ENCODE measurements around the gene ADARB2. TPM values are rescaled to one million over a fixed set of nuclear protein-coding genes. Genes with fewer than 3 reads are reported as not detected.
"Not testable (repeated sequence)": the region's sequence is repeated elsewhere in the genome, so short reads cannot be mapped to it uniquely, and the experiment has no call there.

ADARB2 gene
- total RNA-seq, 2 experiments from 2014 or later = 0.63 to 0.99 TPM

GRCh38 chr10:1467334-1468076, 269.8 kb downstream of the ADARB2 start:
- no peak for ATAC-seq
- ChIA-PET CTCF (no interaction called here), POLR2A (no interaction called here)
- H3K9me3 Mint-ChIP-seq (ENCODE audit: insufficient read depth) = no peaks in the 10 kb centered on the region
- H3K4me1 Mint-ChIP-seq (ENCODE audit: low read depth) = peaks cover 5% of the 10 kb centered on the region
- H3K27me3 Mint-ChIP-seq (ENCODE audit: low read depth) = no peaks in the 10 kb centered on the region
- no peak overlapping the region for H3K27ac Mint-ChIP-seq
- DNase-seq = no peak
- H3K4me3 Mint-ChIP-seq = no peak overlapping the region
- no peaks in the 10 kb centered on the region for H3K36me3 Mint-ChIP-seq (ENCODE audit: low read depth)

GRCh38 chr10:1465993-1466764, 271.1 kb downstream of the ADARB2 start:
- POLR2A ChIA-PET = no interaction called here
- H3K27ac Mint-ChIP-seq = no peak overlapping the region
- H3K36me3 Mint-ChIP-seq (ENCODE audit: low read depth) = no peaks in the 10 kb centered on the region

GRCh38 chr10:1465418-1465911, 271.9 kb downstream of the ADARB2 start:
- DNase-seq (no peak), ATAC-seq (no peak)
- Mint-ChIP-seq H3K27ac (no peak overlapping the region), H3K4me3 (no peak overlapping the region), H3K9me3 (ENCODE audit: insufficient read depth) (no peaks in the 10 kb centered on the region), H3K4me1 (ENCODE audit: low read depth) (peaks cover 5% of the 10 kb centered on the region), H3K36me3 (ENCODE audit: low read depth) (no peaks in the 10 kb centered on the region), H3K27me3 (ENCODE audit: low read depth) (no peaks in the 10 kb centered on the region)
- ChIA-PET CTCF (no interaction called here), POLR2A (no interaction called here)

More at GRCh38 chr10:1465993-1466764, 271.1 kb downstream of the ADARB2 start:
- Mint-ChIP-seq H3K27me3 (ENCODE audit: low read depth) (no peaks in the 10 kb centered on the region), H3K9me3 (ENCODE audit: insufficient read depth) (no peaks in the 10 kb centered on the region), H3K4me3 (no peak overlapping the region), H3K4me1 (ENCODE audit: low read depth) (peaks cover 5% of the 10 kb centered on the region)
- CTCF ChIA-PET = no interaction called here
- DNase-seq (no peak), ATAC-seq (no peak)

GRCh38 chr10:1464881-1465417, 272.4 kb downstream of the ADARB2 start:
- H3K27me3 Mint-ChIP-seq (ENCODE audit: low read depth) = no peaks in the 10 kb centered on the region
- no peak overlapping the region for H3K4me3 Mint-ChIP-seq
- DNase-seq (no peak), ATAC-seq (no peak)
- H3K9me3 Mint-ChIP-seq (ENCODE audit: insufficient read depth) = no peaks in the 10 kb centered on the region
- H3K4me1 Mint-ChIP-seq (ENCODE audit: low read depth) = peaks cover 5% of the 10 kb centered on the region
- no peak overlapping the region for H3K27ac Mint-ChIP-seq
- no peaks in the 10 kb centered on the region for H3K36me3 Mint-ChIP-seq (ENCODE audit: low read depth)
- ChIA-PET POLR2A (no interaction called here), CTCF (no interaction called here)

- ATAC-seq; CTCF ChIA-PET; H3K27me3 Mint-ChIP-seq (ENCODE audit: low read depth); H3K9me3 Mint-ChIP-seq (ENCODE audit: insufficient read depth); H3K4me3 Mint-ChIP-seq; H3K36me3 Mint-ChIP-seq (ENCODE audit: low read depth); H3K4me1 Mint-ChIP-seq (ENCODE audit: low read depth); H3K27ac Mint-ChIP-seq; POLR2A ChIA-PET; DNase-seq: not testable (repeated sequence)
Observed at GRCh38 chr10:1463971-1464370, 273.4 kb downstream of the ADARB2 start.

- CTCF ChIA-PET = no interaction called here
- no peak for ATAC-seq
- Mint-ChIP-seq H3K9me3 (ENCODE audit: insufficient read depth) (no peaks in the 10 kb centered on the region), H3K27me3 (ENCODE audit: low read depth) (peaks cover 2% of the 10 kb centered on the region), H3K4me3 (no peak overlapping the region), H3K4me1 (ENCODE audit: low read depth) (peaks cover 5% of the 10 kb centered on the region), H3K36me3 (ENCODE audit: low read depth) (no peaks in the 10 kb centered on the region), H3K27ac (peak overlapping the region; percentile 26)
- no peak for DNase-seq
- POLR2A ChIA-PET = no interaction called here
Observed at GRCh38 chr10:1462994-1463633, 274.2 kb downstream of the ADARB2 start.

- H3K27ac Mint-ChIP-seq = no peak overlapping the region
- H3K9me3 Mint-ChIP-seq (ENCODE audit: insufficient read depth) = no peaks in the 10 kb centered on the region
- DNase-seq = no peak
- POLR2A ChIA-PET = no interaction called here
- no peaks in the 10 kb centered on the region for H3K36me3 Mint-ChIP-seq (ENCODE audit: low read depth)
- ATAC-seq = no peak
- H3K4me1 Mint-ChIP-seq (ENCODE audit: low read depth) = peaks cover 5% of the 10 kb centered on the region
- H3K27me3 Mint-ChIP-seq (ENCODE audit: low read depth) = peaks cover 2% of the 10 kb centered on the region
- H3K4me3 Mint-ChIP-seq = no peak overlapping the region
- CTCF ChIA-PET = no interaction called here
Observed at GRCh38 chr10:1462521-1462920, 274.8 kb downstream of the ADARB2 start.

- ATAC-seq (no peak), DNase-seq (no peak)
- Mint-ChIP-seq H3K27ac (no peak overlapping the region), H3K4me3 (no peak overlapping the region), H3K36me3 (ENCODE audit: low read depth) (no peaks in the 10 kb centered on the region), H3K27me3 (ENCODE audit: low read depth) (peaks cover 2% of the 10 kb centered on the region), H3K4me1 (ENCODE audit: low read depth) (peaks cover 5% of the 10 kb centered on the region), H3K9me3 (ENCODE audit: insufficient read depth) (no peaks in the 10 kb centered on the region)
- POLR2A ChIA-PET = no interaction called here
- CTCF ChIA-PET = no interaction called here
Observed at GRCh38 chr10:1462032-1462431, 275.3 kb downstream of the ADARB2 start.

GRCh38 chr10:1461016-1461415, 276.3 kb downstream of the ADARB2 start:
- H3K36me3 Mint-ChIP-seq (ENCODE audit: low read depth) = no peaks in the 10 kb centered on the region
- ATAC-seq = no peak
- H3K27ac Mint-ChIP-seq = no peak overlapping the region
- H3K27me3 Mint-ChIP-seq (ENCODE audit: low read depth) = peaks cover 4% of the 10 kb centered on the region
- ChIA-PET CTCF (no interaction called here), POLR2A (no interaction called here)
- DNase-seq = no peak
- H3K4me1 Mint-ChIP-seq (ENCODE audit: low read depth) = peaks cover 5% of the 10 kb centered on the region
- no peaks in the 10 kb centered on the region for H3K9me3 Mint-ChIP-seq (ENCODE audit: insufficient read depth)
- H3K4me3 Mint-ChIP-seq = no peak overlapping the region

- H3K27ac Mint-ChIP-seq; H3K27me3 Mint-ChIP-seq (ENCODE audit: low read depth); POLR2A ChIA-PET; H3K36me3 Mint-ChIP-seq (ENCODE audit: low read depth); H3K4me3 Mint-ChIP-seq; CTCF ChIA-PET; ATAC-seq; H3K4me1 Mint-ChIP-seq (ENCODE audit: low read depth); H3K9me3 Mint-ChIP-seq (ENCODE audit: insufficient read depth); DNase-seq: not testable (repeated sequence)
Observed at GRCh38 chr10:1459664-1460063, 277.7 kb downstream of the ADARB2 start.

- no peak overlapping the region for H3K4me3 Mint-ChIP-seq
- ATAC-seq = no peak
- peaks cover 3% of the 10 kb centered on the region for H3K9me3 Mint-ChIP-seq (ENCODE audit: insufficient read depth)
Observed at GRCh38 chr10:1454951-1455350, 282.4 kb downstream of the ADARB2 start.

GRCh38 chr10:1454428-1454827, 282.9 kb downstream of the ADARB2 start:
- H3K27me3 Mint-ChIP-seq (ENCODE audit: low read depth) = peaks cover 4% of the 10 kb centered on the region
- peaks cover 3% of the 10 kb centered on the region for H3K9me3 Mint-ChIP-seq (ENCODE audit: insufficient read depth)
- peak overlapping the region; percentile 18 for H3K27ac Mint-ChIP-seq
- no peak overlapping the region for H3K4me3 Mint-ChIP-seq
- peak; percentile 51 for ATAC-seq
- H3K36me3 Mint-ChIP-seq (ENCODE audit: low read depth) = no peaks in the 10 kb centered on the region
- DNase-seq = peak; percentile 42
- ChIA-PET POLR2A (no interaction called here), CTCF (no interaction called here)
- H3K4me1 Mint-ChIP-seq (ENCODE audit: low read depth) = peaks cover 10% of the 10 kb centered on the region

More at GRCh38 chr10:1454951-1455350, 282.4 kb downstream of the ADARB2 start:
- H3K36me3 Mint-ChIP-seq (ENCODE audit: low read depth) = no peaks in the 10 kb centered on the region
- no peak overlapping the region for H3K27ac Mint-ChIP-seq
- H3K27me3 Mint-ChIP-seq (ENCODE audit: low read depth) = peaks cover 4% of the 10 kb centered on the region
- DNase-seq = no peak
- POLR2A ChIA-PET = no interaction called here
- H3K4me1 Mint-ChIP-seq (ENCODE audit: low read depth) = peaks cover 10% of the 10 kb centered on the region
- CTCF ChIA-PET = no interaction called here
